Measurements from ENCODE around the gene WWTR1.
A peak's percentile ranks its signal among the peaks of the same experiment; 100 is the strongest.

WWTR1 gene

GRCh38 chr3:149516920-149517319 is 140.9 kb downstream of the WWTR1 start:
- Histone ChIP-seq H3K9ac (ENCODE audit: low read length) (no peak overlapping the region), H3K9me3 (ENCODE audit: control insufficient read depth, low read length) (no peaks in the 10 kb centered on the region), H3K4me1 (ENCODE audit: control insufficient read depth, insufficient read depth, low read length) (no peaks in the 10 kb centered on the region), H3K4me3 (ENCODE audit: low read length) (no peak overlapping the region), H3K36me3 (ENCODE audit: control insufficient read depth, insufficient read depth, low read length, severe bottlenecking) (peaks cover 36% of the 10 kb centered on the region), H3K27me3 (replicated peaks; ENCODE audit: control insufficient read depth, insufficient read depth, low read length) (no peaks in the 10 kb centered on the region)
- DNase-seq (ENCODE audit: low read depth) = no peak

GRCh38 chr3:149515249-149515648 is 142.6 kb downstream of the WWTR1 start:
- no peaks in the 10 kb centered on the region for H3K9me3 ChIP-seq (ENCODE audit: control insufficient read depth, low read length)
- peaks cover 19% of the 10 kb centered on the region for H3K36me3 ChIP-seq (ENCODE audit: control insufficient read depth, insufficient read depth, low read length, severe bottlenecking)
- no peaks in the 10 kb centered on the region for H3K4me1 ChIP-seq (ENCODE audit: control insufficient read depth, insufficient read depth, low read length)
- H3K27me3 ChIP-seq (replicated peaks; ENCODE audit: control insufficient read depth, insufficient read depth, low read length) = no peaks in the 10 kb centered on the region
- H3K9ac ChIP-seq (ENCODE audit: low read length) = no peak overlapping the region
- no peak for DNase-seq (ENCODE audit: low read depth)
- no peak overlapping the region for H3K4me3 ChIP-seq (ENCODE audit: low read length)

GRCh38 chr3:149514471-149514870 is 143.4 kb downstream of the WWTR1 start:
- no peak for DNase-seq (ENCODE audit: low read depth)
- H3K4me1 ChIP-seq (ENCODE audit: control insufficient read depth, insufficient read depth, low read length) = peaks cover 6% of the 10 kb centered on the region
- H3K9me3 ChIP-seq (ENCODE audit: control insufficient read depth, low read length) = no peaks in the 10 kb centered on the region
- H3K36me3 ChIP-seq (ENCODE audit: control insufficient read depth, insufficient read depth, low read length, severe bottlenecking) = peaks cover 15% of the 10 kb centered on the region
- no peaks in the 10 kb centered on the region for H3K27me3 ChIP-seq (replicated peaks; ENCODE audit: control insufficient read depth, insufficient read depth, low read length)
- no peak overlapping the region for H3K9ac ChIP-seq (ENCODE audit: low read length)
- H3K4me3 ChIP-seq (ENCODE audit: low read length) = no peak overlapping the region

GRCh38 chr3:149512073-149512782 is 145.6 kb downstream of the WWTR1 start:
- Histone ChIP-seq H3K36me3 (ENCODE audit: control insufficient read depth, insufficient read depth, low read length, severe bottlenecking) (no peaks in the 10 kb centered on the region), H3K27me3 (replicated peaks; ENCODE audit: control insufficient read depth, insufficient read depth, low read length) (no peaks in the 10 kb centered on the region), H3K4me3 (ENCODE audit: low read length) (no peak overlapping the region), H3K4me1 (ENCODE audit: control insufficient read depth, insufficient read depth, low read length) (peaks cover 28% of the 10 kb centered on the region), H3K9ac (ENCODE audit: low read length) (no peak overlapping the region), H3K9me3 (ENCODE audit: control insufficient read depth, low read length) (no peaks in the 10 kb centered on the region)
- DNase-seq (ENCODE audit: low read depth) = peak; percentile 80

GRCh38 chr3:149511040-149511626 is 146.7 kb downstream of the WWTR1 start:
- Histone ChIP-seq H3K27me3 (replicated peaks; ENCODE audit: control insufficient read depth, insufficient read depth, low read length) (no peaks in the 10 kb centered on the region), H3K4me1 (ENCODE audit: control insufficient read depth, insufficient read depth, low read length) (peaks cover 39% of the 10 kb centered on the region), H3K9me3 (ENCODE audit: control insufficient read depth, low read length) (no peaks in the 10 kb centered on the region), H3K4me3 (ENCODE audit: low read length) (no peak overlapping the region), H3K36me3 (ENCODE audit: control insufficient read depth, insufficient read depth, low read length, severe bottlenecking) (no peaks in the 10 kb centered on the region), H3K9ac (ENCODE audit: low read length) (no peak overlapping the region)
- no peak for DNase-seq (ENCODE audit: low read depth)

- H3K4me3 ChIP-seq (ENCODE audit: low read length) = no peak overlapping the region
- DNase-seq (ENCODE audit: low read depth) = no peak
- no peaks in the 10 kb centered on the region for H3K36me3 ChIP-seq (ENCODE audit: control insufficient read depth, insufficient read depth, low read length, severe bottlenecking)
- no peaks in the 10 kb centered on the region for H3K9me3 ChIP-seq (ENCODE audit: control insufficient read depth, low read length)
- H3K27me3 ChIP-seq (replicated peaks; ENCODE audit: control insufficient read depth, insufficient read depth, low read length) = no peaks in the 10 kb centered on the region
- peaks cover 41% of the 10 kb centered on the region for H3K4me1 ChIP-seq (ENCODE audit: control insufficient read depth, insufficient read depth, low read length)
- H3K9ac ChIP-seq (ENCODE audit: low read length) = no peak overlapping the region
Measured at GRCh38 chr3:149510480-149510879, 147.3 kb downstream of the WWTR1 start.

GRCh38 chr3:149509526-149509925 is 148.3 kb downstream of the WWTR1 start:
- Histone ChIP-seq H3K9me3 (ENCODE audit: control insufficient read depth, low read length) (no peaks in the 10 kb centered on the region), H3K4me3 (ENCODE audit: low read length) (no peak overlapping the region), H3K27me3 (replicated peaks; ENCODE audit: control insufficient read depth, insufficient read depth, low read length) (no peaks in the 10 kb centered on the region), H3K4me1 (ENCODE audit: control insufficient read depth, insufficient read depth, low read length) (peaks cover 41% of the 10 kb centered on the region), H3K9ac (ENCODE audit: low read length) (no peak overlapping the region), H3K36me3 (ENCODE audit: control insufficient read depth, insufficient read depth, low read length, severe bottlenecking) (no peaks in the 10 kb centered on the region)
- no peak for DNase-seq (ENCODE audit: low read depth)

- peak overlapping the region; percentile 65 for H3K9ac ChIP-seq (ENCODE audit: low read length)
- peak overlapping the region; percentile 33 for H3K4me3 ChIP-seq (ENCODE audit: low read length)
- H3K36me3 ChIP-seq (ENCODE audit: control insufficient read depth, insufficient read depth, low read length, severe bottlenecking) = no peaks in the 10 kb centered on the region
- DNase-seq (ENCODE audit: low read depth) = peak; percentile 32
- H3K27me3 ChIP-seq (replicated peaks; ENCODE audit: control insufficient read depth, insufficient read depth, low read length) = no peaks in the 10 kb centered on the region
- H3K9me3 ChIP-seq (ENCODE audit: control insufficient read depth, low read length) = no peaks in the 10 kb centered on the region
- peaks cover 41% of the 10 kb centered on the region for H3K4me1 ChIP-seq (ENCODE audit: control insufficient read depth, insufficient read depth, low read length)
Measured at GRCh38 chr3:149507491-149508324, 150.1 kb downstream of the WWTR1 start.

GRCh38 chr3:149506965-149507364 is 150.9 kb downstream of the WWTR1 start:
- Histone ChIP-seq H3K9ac (ENCODE audit: low read length) (peak overlapping the region; percentile 65), H3K9me3 (ENCODE audit: control insufficient read depth, low read length) (no peaks in the 10 kb centered on the region), H3K4me3 (ENCODE audit: low read length) (peak overlapping the region; percentile 33), H3K36me3 (ENCODE audit: control insufficient read depth, insufficient read depth, low read length, severe bottlenecking) (no peaks in the 10 kb centered on the region), H3K27me3 (replicated peaks; ENCODE audit: control insufficient read depth, insufficient read depth, low read length) (no peaks in the 10 kb centered on the region), H3K4me1 (ENCODE audit: control insufficient read depth, insufficient read depth, low read length) (peaks cover 43% of the 10 kb centered on the region)
- no peak for DNase-seq (ENCODE audit: low read depth)

GRCh38 chr3:149506540-149506939 is 151.3 kb downstream of the WWTR1 start:
- Histone ChIP-seq H3K36me3 (ENCODE audit: control insufficient read depth, insufficient read depth, low read length, severe bottlenecking) (no peaks in the 10 kb centered on the region), H3K9me3 (ENCODE audit: control insufficient read depth, low read length) (no peaks in the 10 kb centered on the region), H3K9ac (ENCODE audit: low read length) (peak overlapping the region; percentile 65), H3K4me3 (ENCODE audit: low read length) (no peak overlapping the region), H3K27me3 (replicated peaks; ENCODE audit: control insufficient read depth, insufficient read depth, low read length) (no peaks in the 10 kb centered on the region), H3K4me1 (ENCODE audit: control insufficient read depth, insufficient read depth, low read length) (peaks cover 47% of the 10 kb centered on the region)
- peak; percentile 34 for DNase-seq (ENCODE audit: low read depth)

- Histone ChIP-seq H3K4me3 (ENCODE audit: low read length) (no peak overlapping the region), H3K36me3 (ENCODE audit: control insufficient read depth, insufficient read depth, low read length, severe bottlenecking) (no peaks in the 10 kb centered on the region), H3K9me3 (ENCODE audit: control insufficient read depth, low read length) (no peaks in the 10 kb centered on the region), H3K4me1 (ENCODE audit: control insufficient read depth, insufficient read depth, low read length) (peaks cover 29% of the 10 kb centered on the region), H3K9ac (ENCODE audit: low read length) (no peak overlapping the region), H3K27me3 (replicated peaks; ENCODE audit: control insufficient read depth, insufficient read depth, low read length) (no peaks in the 10 kb centered on the region)
- no peak for DNase-seq (ENCODE audit: low read depth)
Measured at GRCh38 chr3:149502438-149502837, 155.4 kb downstream of the WWTR1 start.

All from adipocyte (in vitro differentiated cells).